ENCODE measurements around the gene NFASC.

DNA sequence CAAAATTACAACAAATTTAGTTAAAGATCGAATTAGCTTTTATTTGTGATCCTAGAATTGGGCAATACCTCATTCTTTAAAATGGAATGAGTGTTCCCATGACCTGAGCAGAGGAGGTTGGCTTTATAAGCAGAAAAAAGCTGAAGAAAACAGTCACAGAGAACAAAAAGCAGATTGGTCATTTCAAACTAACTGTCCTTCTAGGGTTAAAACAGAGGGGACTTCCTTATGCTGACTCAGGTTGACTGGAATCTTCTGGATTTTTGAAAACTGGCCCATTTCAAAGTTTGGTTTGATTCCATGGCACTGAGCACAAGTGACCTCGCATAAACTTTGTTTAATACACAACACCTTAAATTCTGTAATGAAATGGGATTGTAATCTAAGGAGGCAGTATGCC, 17.6 kb downstream of the NFASC start:
- TF ChIP-seq, protein P1, sequence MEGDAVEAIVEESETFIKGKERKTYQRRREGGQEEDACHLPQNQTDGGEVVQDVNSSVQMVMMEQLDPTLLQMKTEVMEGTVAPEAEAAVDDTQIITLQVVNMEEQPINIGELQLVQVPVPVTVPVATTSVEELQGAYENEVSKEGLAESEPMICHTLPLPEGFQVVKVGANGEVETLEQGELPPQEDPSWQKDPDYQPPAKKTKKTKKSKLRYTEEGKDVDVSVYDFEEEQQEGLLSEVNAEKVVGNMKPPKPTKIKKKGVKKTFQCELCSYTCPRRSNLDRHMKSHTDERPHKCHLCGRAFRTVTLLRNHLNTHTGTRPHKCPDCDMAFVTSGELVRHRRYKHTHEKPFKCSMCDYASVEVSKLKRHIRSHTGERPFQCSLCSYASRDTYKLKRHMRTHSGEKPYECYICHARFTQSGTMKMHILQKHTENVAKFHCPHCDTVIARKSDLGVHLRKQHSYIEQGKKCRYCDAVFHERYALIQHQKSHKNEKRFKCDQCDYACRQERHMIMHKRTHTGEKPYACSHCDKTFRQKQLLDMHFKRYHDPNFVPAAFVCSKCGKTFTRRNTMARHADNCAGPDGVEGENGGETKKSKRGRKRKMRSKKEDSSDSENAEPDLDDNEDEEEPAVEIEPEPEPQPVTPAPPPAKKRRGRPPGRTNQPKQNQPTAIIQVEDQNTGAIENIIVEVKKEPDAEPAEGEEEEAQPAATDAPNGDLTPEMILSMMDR (IDR thresholded peaks at IDR 0.05; ENCODE audit: low read depth, low read length, missing input control) = no peak
- TF ChIP-seq MAX (IDR thresholded peaks at IDR 0.05) = peak; percentile 11
- peak; percentile 37 for TF ChIP-seq YY1 (IDR thresholded peaks at IDR 0.05)
- TF ChIP-seq REST (IDR thresholded peaks at IDR 0.05) = no peak
- peak; percentile 36 for TF ChIP-seq SP1 (IDR thresholded peaks at IDR 0.05)
- TF ChIP-seq ZBTB33 (IDR thresholded peaks at IDR 0.05) = peak; percentile 24
- no peak for TF ChIP-seq TAF1 (conservative IDR thresholded peaks at IDR 0.05)
- TF ChIP-seq JUND (IDR thresholded peaks at IDR 0.05) = peak in 1 of 2 donors; percentile 12
- no peak for TF ChIP-seq GABPA (IDR thresholded peaks at IDR 0.05 in 1 of 2, conservative IDR thresholded peaks at IDR 0.05 in 1 of 2)
- no peak for TF ChIP-seq FOXA1 (IDR thresholded peaks at IDR 0.05)
- no peak for TF ChIP-seq EGR1 (IDR thresholded peaks at IDR 0.05; ENCODE audit: low read depth in 2 of 2)
- no peak for TF ChIP-seq RAD21 (IDR thresholded peaks at IDR 0.05)
- TF ChIP-seq ATF3 (IDR thresholded peaks at IDR 0.05) = no peak
- peak; percentile 57 to 58 for TF ChIP-seq RXRA (IDR thresholded peaks at IDR 0.05)
